H9 (cell line): ENCODE measurements around the gene UCK1. TPM values are rescaled to one million over a fixed set of nuclear protein-coding genes. Genes with fewer than 3 reads are reported as not detected.

Experiments
- DNase-seq: peaks from one replicate; pipeline ENCODE4 v3.0.0-alpha.2; 2017
- H2AFZ ChIP-seq: one replicate; pipeline ENCODE4 v1.6.1; 2013; ENCODE audit warnings: mild to moderate bottlenecking, low read length, control low read depth, moderate library complexity
- H2AK5ac ChIP-seq: 2 replicates; pipeline ENCODE4 v1.6.1; 2013; ENCODE audit warnings: low read length, control low read depth, mixed read lengths; ENCODE audit not compliant: insufficient read length
- H2BK120ac ChIP-seq: one replicate; pipeline ENCODE4 v1.6.1; 2013; ENCODE audit warnings: low read depth, mild to moderate bottlenecking, low read length, control low read depth, inconsistent platforms; ENCODE audit not compliant: poor library complexity, severe bottlenecking
- H2BK12ac ChIP-seq: 2 replicates; pipeline ENCODE4 v1.6.1; 2013; ENCODE audit warnings: low read length, control low read depth, mixed read lengths, low read depth; ENCODE audit not compliant: insufficient read length
- H2BK15ac ChIP-seq: 2 replicates; pipeline ENCODE4 v1.6.1; 2013; ENCODE audit warnings: low read depth, low read length, control low read depth
- H2BK20ac ChIP-seq: one replicate; pipeline ENCODE4 v1.6.1; 2013; ENCODE audit warnings: low read depth, mild to moderate bottlenecking, low read length, control low read depth, inconsistent platforms; ENCODE audit not compliant: poor library complexity, severe bottlenecking
- H2BK5ac ChIP-seq: 2 replicates; pipeline ENCODE4 v1.6.1; 2013; ENCODE audit warnings: low read length, control low read depth, mixed read lengths; ENCODE audit not compliant: insufficient read length
- H3K14ac ChIP-seq: 2 replicates; pipeline ENCODE4 v1.6.1; 2013; ENCODE audit warnings: low read length, control low read depth; ENCODE audit not compliant: insufficient read depth
- H3K18ac ChIP-seq: 2 replicates; pipeline ENCODE4 v1.6.1; 2013; ENCODE audit warnings: low read depth, mild to moderate bottlenecking, mixed read lengths, low read length, control low read depth; ENCODE audit not compliant: insufficient read length
- H3K23ac ChIP-seq: 2 replicates; pipeline ENCODE4 v1.6.1; 2013; ENCODE audit warnings: low read length, control low read depth, mixed read lengths, low read depth; ENCODE audit not compliant: insufficient read length
- H3K23me2 ChIP-seq: 2 replicates; pipeline ENCODE4 v1.6.1; 2013; ENCODE audit warnings: low read depth, mild to moderate bottlenecking, mixed read lengths, low read length, control low read depth; ENCODE audit not compliant: insufficient read length, poor library complexity, severe bottlenecking
- H3K27ac ChIP-seq: 2 replicates; pipeline ENCODE4 v1.5.1; 2013; ENCODE audit warnings: low read length, control low read depth, mixed read lengths, low read depth; ENCODE audit not compliant: insufficient read length
- H3K27me3 ChIP-seq: 2 replicates; pipeline ENCODE4 v1.6.1; 2013; ENCODE audit warnings: low read length, control low read depth, inconsistent platforms; ENCODE audit not compliant: insufficient read depth
- H3K4ac ChIP-seq: 2 replicates; pipeline ENCODE4 v1.6.1; 2013; ENCODE audit warnings: low read depth, mild to moderate bottlenecking, control low read depth, inconsistent platforms, low read length, moderate library complexity
- H3K4me1 ChIP-seq: 2 replicates; pipeline ENCODE4 v1.6.1; 2013; ENCODE audit warnings: low read length, control low read depth, inconsistent platforms; ENCODE audit not compliant: insufficient read depth
- H3K4me2 ChIP-seq: 2 replicates; pipeline ENCODE4 v1.6.1; 2013; ENCODE audit warnings: low read length, control low read depth, mixed read lengths; ENCODE audit not compliant: insufficient read length, insufficient read depth
- H3K56ac ChIP-seq: 2 replicates; pipeline ENCODE4 v1.6.1; 2013; ENCODE audit warnings: low read depth, mild to moderate bottlenecking, mixed read lengths, low read length, control low read depth; ENCODE audit not compliant: insufficient read length
- H3K79me1 ChIP-seq: 2 replicates; pipeline ENCODE4 v1.6.1; 2013; ENCODE audit warnings: low read depth, mild to moderate bottlenecking, moderate library complexity, low read length, control low read depth, inconsistent platforms; ENCODE audit not compliant: insufficient read depth, poor library complexity, severe bottlenecking
- H3K79me2 ChIP-seq: 2 replicates; pipeline ENCODE4 v1.6.1; 2013; ENCODE audit warnings: low read length, control low read depth, inconsistent platforms; ENCODE audit not compliant: insufficient read depth
- H3K9ac ChIP-seq: 2 replicates; pipeline ENCODE4 v1.6.1; 2013; ENCODE audit warnings: low read length, control low read depth, mixed read lengths; ENCODE audit not compliant: insufficient read length; ENCODE audit errors: extremely low read depth
- H3K9me3 ChIP-seq: one replicate; pipeline ENCODE4 v1.6.1; 2013; ENCODE audit warnings: low read depth, low read length, inconsistent platforms; ENCODE audit not compliant: control insufficient read depth
- H3T11ph ChIP-seq: one replicate; pipeline ENCODE4 v1.6.1; 2013; ENCODE audit warnings: mild to moderate bottlenecking, low read length, control low read depth, inconsistent platforms
- H4K20me1 ChIP-seq: one replicate; pipeline ENCODE4 v1.6.1; 2013; ENCODE audit not compliant: control insufficient read depth, insufficient read length, insufficient read depth
- H4K5ac ChIP-seq: 2 replicates; pipeline ENCODE4 v1.6.1; 2013; ENCODE audit warnings: low read depth, mild to moderate bottlenecking, mixed read lengths, low read length, control low read depth; ENCODE audit not compliant: insufficient read length
- H4K8ac ChIP-seq: replicated peaks from 2 replicates; pipeline ENCODE4 v1.6.1; 2013; ENCODE audit warnings: low read length, control low read depth, mixed read lengths, low read depth; ENCODE audit not compliant: insufficient read length
- H4K91ac ChIP-seq: 2 replicates; pipeline ENCODE4 v1.6.1; 2013; ENCODE audit warnings: low read depth, mild to moderate bottlenecking, moderate library complexity, mixed read lengths, low read length, control low read depth; ENCODE audit not compliant: insufficient read length
- H3K27ac Mint-ChIP-seq, 3 experiments: 2 replicates in 2 of 3; 3 replicates in 1 of 3; pipeline ENCODE4 v1.8.0; 2020 to 2021; ENCODE audit warnings: mixed read lengths in 3 of 3, mild to moderate bottlenecking in 1 of 3, moderate library complexity in 1 of 3
- H3K27me3 Mint-ChIP-seq: 2 replicates; pipeline ENCODE4 v1.8.0; 2021; ENCODE audit warnings: low read depth, mild to moderate bottlenecking, moderate library complexity, mixed read lengths
- H3K36me3 Mint-ChIP-seq, 3 experiments: 2 replicates in 2 of 3; 3 replicates in 1 of 3; pipeline ENCODE4 v1.8.0; 2020 to 2021; ENCODE audit warnings: low read depth in 3 of 3, mixed read lengths in 3 of 3; ENCODE audit not compliant: insufficient read depth in 1 of 3
- H3K4me1 Mint-ChIP-seq, 2 experiments: 2 replicates each; pipeline ENCODE4 v1.8.0; 2020; ENCODE audit warnings: mixed read lengths in 2 of 2
- H3K4me3 Mint-ChIP-seq, 2 experiments: 2 replicates in 1 of 2; 3 replicates in 1 of 2; pipeline ENCODE4 v1.8.0; 2020 to 2021; ENCODE audit warnings: mild to moderate bottlenecking in 2 of 2, mixed read lengths in 2 of 2, moderate library complexity in 1 of 2
- H3K9me3 Mint-ChIP-seq, 2 experiments: 2 replicates in 1 of 2; 3 replicates in 1 of 2; pipeline ENCODE4 v1.8.0; 2020; ENCODE audit warnings: mild to moderate bottlenecking in 2 of 2, mixed read lengths in 2 of 2, moderate library complexity in 1 of 2
- CTCF ChIP-seq: fragments of 200-600 bp; sonication (generic); conservative IDR thresholded peaks from 3 replicates; pipeline ENCODE4 v1.8.0; 2021; ENCODE audit warnings: antibody characterized with exemption, mild to moderate bottlenecking
- WGBS: extraction: QIAGEN DNeasy Blood & Tissue Kit; methylation state at CpG from one replicate; pipeline ENCODE4 v1.1.7; 2013; ENCODE audit warnings: missing lambda C conversion rate, low lambda C conversion rate, mixed read lengths; ENCODE audit not compliant: insufficient read length; ENCODE audit errors: extremely low coverage; 5-methylcytosine and 5-hydroxymethylcytosine counted together
- total RNA-seq: library from RNA; stranded (reverse); gene quantifications from 2 replicates; pipeline ENCODE4 v1.2.1, GENCODE V29; 2021

Gene UCK1
- total RNA-seq, 1 experiment from 2014 or later: 54.2 TPM

DNA sequence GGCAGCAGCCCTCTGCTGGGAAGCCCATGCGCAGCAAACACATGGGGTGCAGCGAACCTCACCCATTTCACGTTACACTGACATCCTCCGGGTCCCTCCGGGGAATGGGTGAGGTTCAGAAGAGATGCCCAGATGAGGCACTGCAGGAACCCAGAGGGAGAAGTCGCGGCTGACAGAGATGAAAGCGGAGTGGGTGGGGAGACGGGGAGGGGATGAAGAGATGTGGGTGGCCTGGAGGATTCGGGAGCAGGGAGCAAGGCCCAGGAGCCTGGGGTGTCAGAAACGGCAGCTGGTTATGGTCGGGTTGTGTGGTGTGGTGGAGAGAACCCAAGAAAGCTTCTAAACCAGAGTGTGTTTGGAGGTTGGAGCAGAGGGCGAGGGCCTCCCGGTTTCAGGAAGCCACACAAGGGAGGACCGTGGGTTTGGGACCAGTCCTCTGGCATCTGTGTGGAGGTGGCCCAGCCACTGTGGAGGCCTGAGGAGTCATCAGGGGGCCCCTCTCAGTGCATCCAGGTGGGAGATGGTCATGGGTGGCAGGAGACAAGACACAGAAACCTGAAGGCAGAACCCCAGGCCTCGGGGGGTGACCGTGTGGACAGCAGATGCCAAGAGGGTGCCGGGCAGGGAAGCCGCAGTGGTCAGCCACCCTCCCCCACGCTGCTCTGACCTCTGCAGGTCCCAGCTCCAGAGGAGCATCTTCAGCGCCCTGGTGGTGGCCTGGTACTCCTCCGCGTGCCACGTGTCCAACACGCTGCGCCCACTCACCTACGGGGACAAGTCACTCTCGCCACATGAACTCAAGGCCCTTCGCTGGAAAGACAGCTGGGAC lies 8.6 kb downstream of the UCK1 start:
- Histone ChIP-seq H3K79me1 (no peaks in the 10 kb centered on the region), H3K18ac (no peak overlapping the region), H3K9me3 (no peaks in the 10 kb centered on the region), H3K9ac (no peak overlapping the region), H2BK20ac (no peak overlapping the region), H2BK5ac (no peak overlapping the region), H3K14ac (no peak overlapping the region), H3K4me2 (no peak overlapping the region), H2BK15ac (no peak overlapping the region), H3K56ac (no peak overlapping the region), H3K4me1 (no peaks in the 10 kb centered on the region), H3K27me3 (no peaks in the 10 kb centered on the region), H4K8ac (no peak overlapping the region), H3K4ac (no peak overlapping the region), H4K5ac (no peak overlapping the region), H3T11ph (no peak overlapping the region), H4K20me1 (no peaks in the 10 kb centered on the region), H3K23me2 (no peaks in the 10 kb centered on the region), H3K27ac (no peak overlapping the region), H3K23ac (no peak overlapping the region), H2AK5ac (no peak overlapping the region), H3K79me2 (no peaks in the 10 kb centered on the region), H2AFZ (no peak overlapping the region), H2BK12ac (no peak overlapping the region), H4K91ac (no peak overlapping the region), H2BK120ac (no peak overlapping the region)
- Mint-ChIP-seq H3K27ac (peak overlapping the region in 1 of 3 experiments; percentile 66; a peak in 3 of 7 replicates), H3K4me3 (no peak overlapping the region; a peak in 1 of 5 replicates), H3K36me3 (peaks cover 45 to 94% (median 86%) of the 10 kb centered on the region in 3 experiments; a peak in 6 of 7 replicates), H3K9me3 (no peaks in the 10 kb centered on the region), H3K4me1 (no peaks in the 10 kb centered on the region), H3K27me3 (no peaks in the 10 kb centered on the region)
- no CpG with 5 or more reads among the region's 29 CpGs for WGBS
- DNase-seq: no peak
- no peak; the same call in 2 of the 3 replicates for TF ChIP-seq CTCF
